HUES6 (cell line): Measurements from ENCODE around the gene MTG2.

Experiments
- H3K27ac ChIP-seq: 2 replicates; pipeline ENCODE4 v1.7.0; 2013; ENCODE audit warnings: low read depth, mild to moderate bottlenecking, low read length, inconsistent platforms
- H3K27me3 ChIP-seq: 2 replicates; pipeline ENCODE4 v1.6.1; 2013; ENCODE audit warnings: low read length; ENCODE audit not compliant: control insufficient read depth, insufficient read depth
- H3K36me3 ChIP-seq: 2 replicates; pipeline ENCODE4 v1.6.1; 2013; ENCODE audit warnings: low read length; ENCODE audit not compliant: control insufficient read depth, insufficient read depth
- H3K4me1 ChIP-seq: 2 replicates; pipeline ENCODE4 v1.6.1; 2013; ENCODE audit warnings: low read length; ENCODE audit not compliant: control insufficient read depth, insufficient read depth
- H3K4me3 ChIP-seq: 2 replicates; pipeline ENCODE4 v1.5.1; 2013; ENCODE audit warnings: low read depth, low read length
- H3K9ac ChIP-seq: one replicate; pipeline ENCODE4 v1.6.1; 2013; ENCODE audit warnings: mild to moderate bottlenecking, low read length
- H3K9me3 ChIP-seq: 2 replicates; pipeline ENCODE4 v1.6.1; 2013; ENCODE audit warnings: low read depth, low read length; ENCODE audit not compliant: control insufficient read depth, insufficient read depth

Gene MTG2

DNA sequence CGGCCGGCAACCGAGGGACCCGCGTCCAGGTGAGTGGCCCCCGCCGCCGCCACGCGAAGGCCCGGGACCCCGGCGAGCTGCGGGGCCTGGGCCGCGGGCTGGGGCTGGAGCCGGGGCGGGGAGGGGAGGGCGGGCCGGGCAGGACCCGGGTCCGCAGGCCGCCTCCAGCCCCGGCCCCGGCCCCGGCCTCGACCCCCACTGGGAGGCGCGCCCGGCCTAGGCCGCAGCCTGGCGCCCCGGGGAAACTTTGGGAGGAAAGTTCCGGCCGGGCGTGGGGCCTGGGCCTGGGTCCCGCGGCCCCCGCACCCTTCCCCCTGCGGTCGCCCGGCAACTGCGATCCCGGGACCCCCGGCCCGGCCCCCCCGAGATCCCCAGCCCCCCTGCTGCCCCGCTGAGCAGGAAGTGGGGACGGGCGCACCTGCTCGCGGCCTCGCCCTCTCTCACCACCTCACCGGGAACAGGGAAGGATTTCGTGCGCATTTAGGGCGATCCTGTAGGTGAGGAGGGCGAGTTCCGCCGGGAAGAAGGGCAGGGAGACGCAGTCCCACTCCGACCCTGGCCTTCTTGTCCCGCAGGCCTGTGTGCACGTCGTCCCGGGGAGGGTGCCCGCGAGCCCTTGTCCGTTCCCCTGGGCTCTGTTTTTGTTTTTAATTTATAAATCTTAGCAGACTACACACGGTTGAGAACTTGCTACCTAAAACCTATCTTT is 55.9 kb downstream of the MTG2 start:
- H3K27ac ChIP-seq, result no peak overlapping the region; the same call in 1 of the 2 replicates
- peak overlapping the region; percentile 75 for H3K9ac ChIP-seq
- H3K9me3 ChIP-seq, result no peaks in the 10 kb centered on the region
- H3K36me3 ChIP-seq, result peaks cover 12% of the 10 kb centered on the region; the same call in 1 of the 2 replicates
- H3K27me3 ChIP-seq, result no peaks in the 10 kb centered on the region
- peak overlapping the region; percentile 87 for H3K4me3 ChIP-seq
- peaks cover 19% of the 10 kb centered on the region for H3K4me1 ChIP-seq

DNA sequence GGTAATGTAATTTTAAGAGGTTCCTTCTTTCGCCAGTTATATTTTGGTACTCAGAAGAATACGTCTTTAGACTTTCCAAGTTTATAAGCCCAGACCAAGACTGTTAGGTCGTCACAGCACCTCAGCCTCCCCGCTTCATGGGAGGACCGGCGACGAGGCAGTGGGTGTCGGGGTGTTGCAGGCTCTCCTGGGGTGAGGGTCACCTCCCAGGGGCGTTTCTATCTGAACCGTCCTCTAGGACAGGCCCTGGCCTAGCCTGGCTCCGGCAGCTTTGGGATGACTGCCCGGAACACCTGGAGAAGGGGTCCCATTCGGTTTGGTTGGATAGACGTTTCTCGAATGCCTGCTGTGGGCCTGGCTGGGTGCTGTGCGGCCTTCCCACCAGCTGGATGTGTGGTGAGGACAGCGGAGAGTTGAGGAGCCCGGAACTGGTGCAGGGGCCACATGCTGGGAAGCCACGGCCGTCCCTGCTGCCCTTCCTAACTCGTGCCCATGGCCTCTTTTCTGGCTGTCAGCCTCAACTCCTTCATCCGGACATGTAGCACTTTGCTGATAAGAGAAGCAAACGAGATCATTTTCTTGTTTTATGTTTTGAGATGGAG is 56.6 kb downstream of the MTG2 start:
- Histone ChIP-seq H3K27me3 (no peaks in the 10 kb centered on the region), H3K4me1 (peaks cover 19% of the 10 kb centered on the region), H3K36me3 (peaks cover 17% of the 10 kb centered on the region; the same call in 1 of the 2 replicates), H3K27ac (no peak overlapping the region; the same call in 1 of the 2 replicates), H3K4me3 (peak overlapping the region; percentile 87), H3K9ac (peak overlapping the region; percentile 75), H3K9me3 (no peaks in the 10 kb centered on the region)

DNA sequence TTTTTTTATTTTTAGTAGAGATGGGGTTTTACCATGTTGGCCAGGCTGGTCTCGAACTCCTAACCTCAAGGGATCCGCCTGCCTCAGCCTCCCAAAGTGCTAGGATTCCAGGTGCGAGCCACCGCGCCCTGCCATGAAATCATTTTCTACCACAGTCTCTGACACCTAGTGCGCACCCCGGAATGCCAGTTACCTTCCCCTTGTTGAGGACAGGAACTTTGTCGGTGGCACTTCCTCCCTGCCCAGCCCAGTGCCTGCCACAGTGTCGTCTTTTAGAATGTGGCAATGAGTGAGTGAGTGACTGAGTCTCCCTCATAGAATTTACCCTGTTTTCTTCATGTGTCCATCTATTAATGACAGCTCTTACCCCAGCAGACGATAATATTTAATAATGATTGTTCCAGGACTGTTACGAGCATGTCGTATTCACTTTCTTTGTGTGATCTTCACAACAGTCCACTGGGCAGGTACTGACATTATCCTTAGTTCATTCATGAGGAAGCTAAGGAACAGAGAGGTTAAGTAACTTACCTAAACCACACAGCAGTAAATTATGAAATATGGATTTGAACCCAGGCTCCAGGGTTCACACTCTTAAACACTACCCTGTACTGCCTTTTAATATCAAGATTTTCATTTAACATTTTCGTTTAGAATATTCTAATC is 57.3 kb downstream of the MTG2 start:
- H3K9me3 ChIP-seq, result no peaks in the 10 kb centered on the region
- H3K27ac ChIP-seq, result no peak overlapping the region
- H3K9ac ChIP-seq, result no peak overlapping the region
- H3K27me3 ChIP-seq, result no peaks in the 10 kb centered on the region
- H3K4me3 ChIP-seq, result no peak overlapping the region
- peaks cover 17% of the 10 kb centered on the region; the same call in 1 of the 2 replicates for H3K36me3 ChIP-seq
- H3K4me1 ChIP-seq, result peaks cover 19% of the 10 kb centered on the region

DNA sequence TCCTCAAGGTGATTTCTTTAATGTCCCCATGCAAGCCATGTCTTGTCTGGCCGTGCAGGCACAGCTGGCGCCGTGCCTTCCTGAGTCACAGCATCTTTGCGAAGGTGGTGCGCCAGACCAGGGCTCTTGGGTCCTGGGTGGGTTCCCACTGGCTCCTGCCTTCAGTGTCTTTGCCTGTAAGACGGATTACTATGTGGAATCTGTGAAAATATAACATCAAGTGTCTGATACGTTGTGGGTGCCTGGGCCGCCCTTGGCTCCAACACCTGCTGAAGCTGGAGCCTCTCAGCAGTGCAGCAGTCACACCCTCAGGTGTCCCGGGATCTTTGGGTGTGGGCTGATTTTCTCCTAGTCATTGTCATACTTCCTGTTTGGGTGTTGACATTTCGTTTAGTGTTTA is 58.7 kb downstream of the MTG2 start:
- Histone ChIP-seq H3K27me3 (no peaks in the 10 kb centered on the region), H3K4me1 (peaks cover 15% of the 10 kb centered on the region), H3K27ac (no peak overlapping the region), H3K4me3 (no peak overlapping the region), H3K36me3 (peaks cover 17% of the 10 kb centered on the region; the same call in 1 of the 2 replicates), H3K9ac (no peak overlapping the region), H3K9me3 (no peaks in the 10 kb centered on the region)

DNA sequence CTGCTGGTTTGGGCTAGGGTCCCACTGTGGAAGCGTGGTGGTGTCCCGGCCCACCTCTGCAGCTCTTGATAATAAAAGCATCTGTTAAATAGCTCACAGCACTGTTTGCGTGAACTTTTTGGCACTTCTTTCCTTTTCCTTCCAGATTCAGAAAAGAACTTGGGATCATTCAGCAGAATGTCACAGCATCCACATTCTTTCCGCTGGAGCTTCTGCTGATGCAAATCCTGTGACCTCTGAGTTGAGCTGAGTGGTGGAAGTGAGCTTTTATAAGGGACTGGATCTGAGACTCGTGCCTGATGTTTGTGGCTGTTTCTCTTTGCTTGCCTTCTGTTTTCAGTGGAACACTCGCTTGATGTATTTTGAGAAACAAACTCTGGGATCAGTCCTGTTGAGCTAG is 59.3 kb downstream of the MTG2 start:
- Histone ChIP-seq H3K27ac (no peak overlapping the region), H3K27me3 (no peaks in the 10 kb centered on the region), H3K9ac (no peak overlapping the region), H3K4me3 (no peak overlapping the region), H3K9me3 (no peaks in the 10 kb centered on the region), H3K36me3 (peaks cover 17% of the 10 kb centered on the region; the same call in 1 of the 2 replicates), H3K4me1 (peaks cover 19% of the 10 kb centered on the region)

DNA sequence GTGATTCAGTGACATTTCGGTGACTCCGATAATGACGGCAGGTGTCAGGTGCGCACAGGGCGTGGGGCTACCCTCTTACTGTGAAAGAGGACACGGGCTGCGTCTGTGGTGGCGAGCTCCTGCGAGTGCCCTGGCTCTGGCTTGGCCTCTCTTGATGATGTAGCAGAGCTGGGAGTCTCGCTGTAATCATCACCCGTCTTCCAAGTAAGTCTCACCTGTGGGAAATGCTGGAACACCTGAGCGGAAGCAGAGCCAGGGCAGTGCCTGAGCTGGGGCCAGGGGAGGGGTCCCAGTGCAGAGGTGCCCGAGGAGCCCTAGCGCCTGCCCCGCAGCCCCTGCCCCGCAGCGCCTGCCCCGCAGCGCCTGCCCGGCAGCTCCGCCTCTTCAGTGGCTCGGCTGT is 60.3 kb downstream of the MTG2 start:
- Histone ChIP-seq H3K9me3 (no peaks in the 10 kb centered on the region), H3K4me3 (no peak overlapping the region), H3K27me3 (no peaks in the 10 kb centered on the region), H3K9ac (no peak overlapping the region), H3K27ac (no peak overlapping the region), H3K4me1 (peaks cover 18% of the 10 kb centered on the region), H3K36me3 (peaks cover 17% of the 10 kb centered on the region; the same call in 1 of the 2 replicates)

DNA sequence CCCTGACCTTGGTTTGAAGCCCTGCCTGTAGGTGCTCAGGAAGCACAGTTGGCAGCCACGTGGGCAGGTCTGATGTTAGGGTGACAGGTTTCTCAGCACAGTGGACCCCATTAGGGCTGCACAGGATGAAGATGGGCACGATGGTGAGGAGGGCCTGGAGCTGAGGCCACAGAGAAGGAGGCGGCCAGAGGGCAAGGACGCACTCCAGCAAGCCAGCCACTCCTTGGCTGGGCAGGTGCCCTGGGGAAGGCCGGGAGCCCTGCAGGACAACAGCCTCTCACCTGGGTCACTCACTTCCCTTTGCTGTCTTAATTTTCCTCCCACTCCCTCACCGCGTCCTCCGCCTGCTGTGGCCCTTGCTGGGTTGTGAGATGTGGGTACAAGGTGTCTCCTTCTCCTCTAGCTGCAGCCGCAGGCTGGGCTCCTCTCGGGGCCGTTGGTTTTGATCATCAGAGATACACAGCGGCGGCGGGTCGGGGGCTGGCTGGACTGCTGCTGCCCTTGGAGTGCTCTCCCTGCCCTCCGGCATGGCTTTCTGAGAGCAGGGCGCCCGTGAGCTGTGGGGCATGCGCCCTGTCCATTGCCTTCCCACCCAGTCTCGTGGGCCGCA is 61.2 kb downstream of the MTG2 start:
- Histone ChIP-seq H3K36me3 (peaks cover 17% of the 10 kb centered on the region; the same call in 1 of the 2 replicates), H3K4me3 (no peak overlapping the region), H3K27ac (no peak overlapping the region), H3K4me1 (peaks cover 18% of the 10 kb centered on the region), H3K9ac (no peak overlapping the region), H3K27me3 (no peaks in the 10 kb centered on the region), H3K9me3 (no peaks in the 10 kb centered on the region)

DNA sequence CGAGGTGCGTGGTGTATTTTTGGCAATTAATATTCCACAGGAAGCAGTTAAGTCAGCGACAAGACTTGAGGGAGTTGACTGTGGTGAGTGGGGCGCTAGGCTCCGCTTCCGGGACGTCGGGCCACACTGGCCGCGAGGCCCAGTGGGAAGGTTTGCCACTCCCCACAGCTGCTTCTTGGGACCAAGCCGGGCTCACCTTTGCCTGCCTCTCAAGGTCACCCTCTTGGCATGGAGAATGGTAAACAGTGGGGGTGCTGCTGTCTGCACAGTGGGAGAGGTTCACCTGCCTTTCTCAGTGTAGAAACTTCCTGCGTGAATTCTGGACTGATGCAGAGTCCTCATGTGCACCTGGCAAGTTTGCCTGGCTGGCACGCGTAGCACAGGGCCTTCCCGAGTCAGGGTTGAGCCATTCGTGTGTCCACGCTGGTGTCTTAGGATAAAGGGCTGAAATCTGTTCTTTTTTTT is 61.8 kb downstream of the MTG2 start:
- peaks cover 12% of the 10 kb centered on the region for H3K4me1 ChIP-seq
- no peak overlapping the region for H3K27ac ChIP-seq
- peaks cover 17% of the 10 kb centered on the region; the same call in 1 of the 2 replicates for H3K36me3 ChIP-seq
- H3K9me3 ChIP-seq, result no peaks in the 10 kb centered on the region
- no peak overlapping the region for H3K9ac ChIP-seq
- no peak overlapping the region for H3K4me3 ChIP-seq
- no peaks in the 10 kb centered on the region for H3K27me3 ChIP-seq

DNA sequence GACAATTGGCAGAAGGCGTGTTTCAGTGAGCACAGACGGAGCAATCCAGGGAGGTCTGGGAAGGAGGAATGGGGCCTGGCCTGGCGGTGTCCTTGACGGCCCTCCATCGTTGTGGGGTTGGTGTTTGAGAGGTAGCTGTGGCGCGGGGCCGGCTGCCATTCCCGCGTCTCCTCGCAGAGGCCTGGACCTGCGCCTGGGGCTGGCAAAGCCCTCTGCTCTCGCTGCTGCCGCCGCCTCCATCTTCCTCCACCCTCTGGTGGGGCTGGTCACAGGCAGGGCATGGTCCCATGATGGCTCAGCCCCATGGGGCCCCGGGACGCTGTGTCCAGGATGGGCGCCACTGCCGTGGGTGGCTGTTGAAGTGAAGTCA is 63.1 kb downstream of the MTG2 start:
- H3K4me3 ChIP-seq, result no peak overlapping the region
- H3K36me3 ChIP-seq, result peaks cover 17% of the 10 kb centered on the region; the same call in 1 of the 2 replicates
- H3K9me3 ChIP-seq, result no peaks in the 10 kb centered on the region
- no peak overlapping the region for H3K27ac ChIP-seq
- H3K9ac ChIP-seq, result no peak overlapping the region
- H3K4me1 ChIP-seq, result peaks cover 11% of the 10 kb centered on the region
- no peaks in the 10 kb centered on the region for H3K27me3 ChIP-seq

DNA sequence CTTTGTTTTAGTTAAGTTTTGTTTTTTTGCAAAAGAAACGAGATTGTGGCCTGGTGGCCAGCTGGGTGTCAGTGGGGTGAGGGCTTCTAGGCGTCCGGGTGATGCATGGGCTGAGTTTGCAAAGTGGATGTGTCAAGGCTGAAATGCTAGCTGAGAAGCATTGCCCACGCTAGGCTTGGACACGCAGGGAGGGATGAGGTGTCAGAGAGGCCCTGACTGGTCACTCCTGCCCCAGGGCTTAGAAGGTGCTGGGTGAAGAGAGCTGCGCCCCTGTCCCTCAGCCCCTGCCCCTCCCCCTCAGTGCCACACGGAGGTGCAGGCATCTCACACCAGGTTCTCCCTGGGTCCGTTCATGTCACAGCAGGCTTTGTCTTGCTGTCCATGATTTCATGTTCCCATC is 63.6 kb downstream of the MTG2 start:
- Histone ChIP-seq H3K4me1 (peaks cover 11% of the 10 kb centered on the region), H3K27ac (no peak overlapping the region), H3K9ac (no peak overlapping the region), H3K27me3 (no peaks in the 10 kb centered on the region), H3K9me3 (no peaks in the 10 kb centered on the region), H3K4me3 (no peak overlapping the region), H3K36me3 (peaks cover 16% of the 10 kb centered on the region; the same call in 1 of the 2 replicates)
